ENCODE data around the gene LRRC46.

- no peak for TF ChIP-seq CTCF (IDR thresholded peaks at IDR 0.05; ENCODE audit: low read length)
- no peak for TF ChIP-seq EZH2 (IDR thresholded peaks at IDR 0.05; ENCODE audit: borderline replicate concordance, low read length)
These were observed 46.9 kb downstream of the LRRC46 start for GRCh38 chr17:47878203-47879027.
